H9 (cell line): Measurements from ENCODE around the gene GATA2. TPM values are rescaled to one million over a fixed set of nuclear protein-coding genes. Genes with fewer than 3 reads are reported as not detected.

Experiments
- DNase-seq: peaks from one replicate; pipeline ENCODE4 v3.0.0-alpha.2; 2017
- H2AFZ ChIP-seq: one replicate; pipeline ENCODE4 v1.6.1; 2013; ENCODE audit warnings: mild to moderate bottlenecking, low read length, control low read depth, moderate library complexity
- H2AK5ac ChIP-seq: 2 replicates; pipeline ENCODE4 v1.6.1; 2013; ENCODE audit warnings: low read length, control low read depth, mixed read lengths; ENCODE audit not compliant: insufficient read length
- H2BK120ac ChIP-seq: one replicate; pipeline ENCODE4 v1.6.1; 2013; ENCODE audit warnings: low read depth, mild to moderate bottlenecking, low read length, control low read depth, inconsistent platforms; ENCODE audit not compliant: poor library complexity, severe bottlenecking
- H2BK12ac ChIP-seq: 2 replicates; pipeline ENCODE4 v1.6.1; 2013; ENCODE audit warnings: low read length, control low read depth, mixed read lengths, low read depth; ENCODE audit not compliant: insufficient read length
- H2BK15ac ChIP-seq: 2 replicates; pipeline ENCODE4 v1.6.1; 2013; ENCODE audit warnings: low read depth, low read length, control low read depth
- H2BK20ac ChIP-seq: one replicate; pipeline ENCODE4 v1.6.1; 2013; ENCODE audit warnings: low read depth, mild to moderate bottlenecking, low read length, control low read depth, inconsistent platforms; ENCODE audit not compliant: poor library complexity, severe bottlenecking
- H2BK5ac ChIP-seq: 2 replicates; pipeline ENCODE4 v1.6.1; 2013; ENCODE audit warnings: low read length, control low read depth, mixed read lengths; ENCODE audit not compliant: insufficient read length
- H3K14ac ChIP-seq: 2 replicates; pipeline ENCODE4 v1.6.1; 2013; ENCODE audit warnings: low read length, control low read depth; ENCODE audit not compliant: insufficient read depth
- H3K18ac ChIP-seq: 2 replicates; pipeline ENCODE4 v1.6.1; 2013; ENCODE audit warnings: low read depth, mild to moderate bottlenecking, mixed read lengths, low read length, control low read depth; ENCODE audit not compliant: insufficient read length
- H3K23ac ChIP-seq: 2 replicates; pipeline ENCODE4 v1.6.1; 2013; ENCODE audit warnings: low read length, control low read depth, mixed read lengths, low read depth; ENCODE audit not compliant: insufficient read length
- H3K23me2 ChIP-seq: 2 replicates; pipeline ENCODE4 v1.6.1; 2013; ENCODE audit warnings: low read depth, mild to moderate bottlenecking, mixed read lengths, low read length, control low read depth; ENCODE audit not compliant: insufficient read length, poor library complexity, severe bottlenecking
- H3K27ac ChIP-seq: 2 replicates; pipeline ENCODE4 v1.5.1; 2013; ENCODE audit warnings: low read length, control low read depth, mixed read lengths, low read depth; ENCODE audit not compliant: insufficient read length
- H3K27me3 ChIP-seq: 2 replicates; pipeline ENCODE4 v1.6.1; 2013; ENCODE audit warnings: low read length, control low read depth, inconsistent platforms; ENCODE audit not compliant: insufficient read depth
- H3K4ac ChIP-seq: 2 replicates; pipeline ENCODE4 v1.6.1; 2013; ENCODE audit warnings: low read depth, mild to moderate bottlenecking, control low read depth, inconsistent platforms, low read length, moderate library complexity
- H3K4me1 ChIP-seq: 2 replicates; pipeline ENCODE4 v1.6.1; 2013; ENCODE audit warnings: low read length, control low read depth, inconsistent platforms; ENCODE audit not compliant: insufficient read depth
- H3K4me2 ChIP-seq: 2 replicates; pipeline ENCODE4 v1.6.1; 2013; ENCODE audit warnings: low read length, control low read depth, mixed read lengths; ENCODE audit not compliant: insufficient read length, insufficient read depth
- H3K56ac ChIP-seq: 2 replicates; pipeline ENCODE4 v1.6.1; 2013; ENCODE audit warnings: low read depth, mild to moderate bottlenecking, mixed read lengths, low read length, control low read depth; ENCODE audit not compliant: insufficient read length
- H3K79me1 ChIP-seq: 2 replicates; pipeline ENCODE4 v1.6.1; 2013; ENCODE audit warnings: low read depth, mild to moderate bottlenecking, moderate library complexity, low read length, control low read depth, inconsistent platforms; ENCODE audit not compliant: insufficient read depth, poor library complexity, severe bottlenecking
- H3K79me2 ChIP-seq: 2 replicates; pipeline ENCODE4 v1.6.1; 2013; ENCODE audit warnings: low read length, control low read depth, inconsistent platforms; ENCODE audit not compliant: insufficient read depth
- H3K9ac ChIP-seq: 2 replicates; pipeline ENCODE4 v1.6.1; 2013; ENCODE audit warnings: low read length, control low read depth, mixed read lengths; ENCODE audit not compliant: insufficient read length; ENCODE audit errors: extremely low read depth
- H3K9me3 ChIP-seq: one replicate; pipeline ENCODE4 v1.6.1; 2013; ENCODE audit warnings: low read depth, low read length, inconsistent platforms; ENCODE audit not compliant: control insufficient read depth
- H3T11ph ChIP-seq: one replicate; pipeline ENCODE4 v1.6.1; 2013; ENCODE audit warnings: mild to moderate bottlenecking, low read length, control low read depth, inconsistent platforms
- H4K20me1 ChIP-seq: one replicate; pipeline ENCODE4 v1.6.1; 2013; ENCODE audit not compliant: control insufficient read depth, insufficient read length, insufficient read depth
- H4K5ac ChIP-seq: 2 replicates; pipeline ENCODE4 v1.6.1; 2013; ENCODE audit warnings: low read depth, mild to moderate bottlenecking, mixed read lengths, low read length, control low read depth; ENCODE audit not compliant: insufficient read length
- H4K8ac ChIP-seq: replicated peaks from 2 replicates; pipeline ENCODE4 v1.6.1; 2013; ENCODE audit warnings: low read length, control low read depth, mixed read lengths, low read depth; ENCODE audit not compliant: insufficient read length
- H4K91ac ChIP-seq: 2 replicates; pipeline ENCODE4 v1.6.1; 2013; ENCODE audit warnings: low read depth, mild to moderate bottlenecking, moderate library complexity, mixed read lengths, low read length, control low read depth; ENCODE audit not compliant: insufficient read length
- H3K27ac Mint-ChIP-seq, 3 experiments: 2 replicates in 2 of 3; 3 replicates in 1 of 3; pipeline ENCODE4 v1.8.0; 2020 to 2021; ENCODE audit warnings: mixed read lengths in 3 of 3, mild to moderate bottlenecking in 1 of 3, moderate library complexity in 1 of 3
- H3K27me3 Mint-ChIP-seq: 2 replicates; pipeline ENCODE4 v1.8.0; 2021; ENCODE audit warnings: low read depth, mild to moderate bottlenecking, moderate library complexity, mixed read lengths
- H3K36me3 Mint-ChIP-seq, 3 experiments: 2 replicates in 2 of 3; 3 replicates in 1 of 3; pipeline ENCODE4 v1.8.0; 2020 to 2021; ENCODE audit warnings: low read depth in 3 of 3, mixed read lengths in 3 of 3; ENCODE audit not compliant: insufficient read depth in 1 of 3
- H3K4me1 Mint-ChIP-seq, 2 experiments: 2 replicates each; pipeline ENCODE4 v1.8.0; 2020; ENCODE audit warnings: mixed read lengths in 2 of 2
- H3K4me3 Mint-ChIP-seq, 2 experiments: 2 replicates in 1 of 2; 3 replicates in 1 of 2; pipeline ENCODE4 v1.8.0; 2020 to 2021; ENCODE audit warnings: mild to moderate bottlenecking in 2 of 2, mixed read lengths in 2 of 2, moderate library complexity in 1 of 2
- H3K9me3 Mint-ChIP-seq, 2 experiments: 2 replicates in 1 of 2; 3 replicates in 1 of 2; pipeline ENCODE4 v1.8.0; 2020; ENCODE audit warnings: mild to moderate bottlenecking in 2 of 2, mixed read lengths in 2 of 2, moderate library complexity in 1 of 2
- CTCF ChIP-seq: fragments of 200-600 bp; sonication (generic); conservative IDR thresholded peaks from 3 replicates; pipeline ENCODE4 v1.8.0; 2021; ENCODE audit warnings: antibody characterized with exemption, mild to moderate bottlenecking
- WGBS: extraction: QIAGEN DNeasy Blood & Tissue Kit; methylation state at CpG from one replicate; pipeline ENCODE4 v1.1.7; 2013; ENCODE audit warnings: missing lambda C conversion rate, low lambda C conversion rate, mixed read lengths; ENCODE audit not compliant: insufficient read length; ENCODE audit errors: extremely low coverage; 5-methylcytosine and 5-hydroxymethylcytosine counted together
- total RNA-seq: library from RNA; stranded (reverse); gene quantifications from 2 replicates; pipeline ENCODE4 v1.2.1, GENCODE V29; 2021

The GATA2 gene
- total RNA-seq, 1 experiment from 2014 or later, result 1.9 TPM

- H3K4me1 Mint-ChIP-seq, result peaks cover 16 to 34% of the 10 kb centered on the region in 2 experiments; a peak in 3 of 4 replicates
- WGBS, result no CpG with 5 or more reads among the region's 15 CpGs
- no peaks in the 10 kb centered on the region; a peak in 2 of 7 replicates for H3K36me3 Mint-ChIP-seq
Measured at GRCh38 chr3:128498901-128499530, 6.0 kb upstream of the GATA2 start.

More at GRCh38 chr3:128498901-128499530, 6.0 kb upstream of the GATA2 start:
- no peak overlapping the region for H4K5ac ChIP-seq
- no peak overlapping the region for H2BK15ac ChIP-seq
- no peaks in the 10 kb centered on the region for H3K79me2 ChIP-seq
- H2BK5ac ChIP-seq, result no peak overlapping the region
- H3K4me2 ChIP-seq, result no peak overlapping the region
- no peaks in the 10 kb centered on the region for H3K4me1 ChIP-seq
- no peak for TF ChIP-seq CTCF
- H3K9ac ChIP-seq, result no peak overlapping the region
- no peak overlapping the region for H2AK5ac ChIP-seq
- peaks cover 5% of the 10 kb centered on the region for H3K23me2 ChIP-seq
- no peak overlapping the region for H3K56ac ChIP-seq
- no peaks in the 10 kb centered on the region for H4K20me1 ChIP-seq
- no peak overlapping the region for H2BK120ac ChIP-seq
- Mint-ChIP-seq H3K27ac (no peak overlapping the region), H3K9me3 (peaks cover 3 to 4% of the 10 kb centered on the region in 2 experiments; a peak in 2 of 5 replicates), H3K27me3 (peaks cover 86% of the 10 kb centered on the region), H3K4me3 (0 out of 5 replicates have a peak overlapping the region, but pooled peaks of 1 of the 2 experiments have one; percentile 25)
- H3K27ac ChIP-seq, result no peak overlapping the region
- no peak overlapping the region for H3K18ac ChIP-seq
- no peak overlapping the region for H3K4ac ChIP-seq
- no peak overlapping the region for H2AFZ ChIP-seq
- peak; percentile 11 for DNase-seq
- no peak overlapping the region for H2BK12ac ChIP-seq
- H3K79me1 ChIP-seq, result no peaks in the 10 kb centered on the region
- no peak overlapping the region for H3K14ac ChIP-seq
- H3K23ac ChIP-seq, result no peak overlapping the region
- H3T11ph ChIP-seq, result no peak overlapping the region
- H2BK20ac ChIP-seq, result no peak overlapping the region
- H4K8ac ChIP-seq, result no peak overlapping the region
- no peak overlapping the region for H4K91ac ChIP-seq
- peaks cover 36% of the 10 kb centered on the region for H3K27me3 ChIP-seq
- no peaks in the 10 kb centered on the region for H3K9me3 ChIP-seq
